ENCODE results near the gene KLHL3. TPM values are rescaled to one million over a fixed set of nuclear protein-coding genes. Genes with fewer than 3 reads are reported as not detected.

Gene KLHL3
- total RNA-seq, 2 donors from 2014 or later = 11.4 to 11.5 TPM

- DNase-seq (ENCODE audit: low spot score) = no peak
- intact Hi-C loops (cut with DNase I) = no loop called here
Observed at GRCh38 chr5:137604348-137605095, 131.4 kb downstream of the KLHL3 start.

- intact Hi-C loops (cut with DNase I) = no loop called here
- DNase-seq (ENCODE audit: low spot score) = no peak
Observed at GRCh38 chr5:137603891-137604290, 132.0 kb downstream of the KLHL3 start.

GRCh38 chr5:137603356-137603755 lies 132.5 kb downstream of the KLHL3 start:
- intact Hi-C loops (cut with DNase I) = no loop called here
- no peak for DNase-seq (ENCODE audit: low spot score)

GRCh38 chr5:137602721-137603273 lies 133.1 kb downstream of the KLHL3 start:
- DNase-seq (ENCODE audit: low spot score) = no peak
- intact Hi-C loops (cut with DNase I) = no loop called here

- intact Hi-C loops (cut with DNase I) = no loop called here
- DNase-seq (ENCODE audit: low spot score) = no peak
Observed at GRCh38 chr5:137600721-137601360, 135.0 kb downstream of the KLHL3 start.

- DNase-seq (ENCODE audit: low spot score) = no peak
- intact Hi-C loops (cut with DNase I) = no loop called here
Observed at GRCh38 chr5:137599457-137599856, 136.4 kb downstream of the KLHL3 start.

- DNase-seq (ENCODE audit: low spot score) = no peak
- intact Hi-C loops (cut with DNase I) = no loop called here
Observed at GRCh38 chr5:137598399-137598798, 137.5 kb downstream of the KLHL3 start.

- no peak for DNase-seq (ENCODE audit: low spot score)
- intact Hi-C loops (cut with DNase I) = no loop called here
Observed at GRCh38 chr5:137596941-137597340, 138.9 kb downstream of the KLHL3 start.

GRCh38 chr5:137595396-137596079 lies 140.4 kb downstream of the KLHL3 start:
- no peak for DNase-seq (ENCODE audit: low spot score)
- intact Hi-C loops (cut with DNase I) = no loop called here

- DNase-seq (ENCODE audit: low spot score) = no peak
- intact Hi-C loops (cut with DNase I) = no loop called here
Observed at GRCh38 chr5:137594717-137595116, 141.2 kb downstream of the KLHL3 start.

GRCh38 chr5:137592317-137592716 lies 143.6 kb downstream of the KLHL3 start:
- DNase-seq (ENCODE audit: low spot score) = no peak
- intact Hi-C loops (cut with DNase I) = no loop called here

- intact Hi-C loops (cut with DNase I) = loop anchor here in 1 of 2 donors (5.0 kb wide), 1 partner anchor 1887 kb away; no protein-coding TSS in a partner anchor
- no peak for DNase-seq (ENCODE audit: low spot score)
Observed at GRCh38 chr5:137589185-137589584, 146.7 kb downstream of the KLHL3 start.

GRCh38 chr5:137587919-137588318 lies 148.0 kb downstream of the KLHL3 start:
- intact Hi-C loops (cut with DNase I) = loop anchor here in 1 of 2 donors (5.0 kb wide), 1 partner anchor 1886 kb away; no protein-coding TSS in a partner anchor
- DNase-seq (ENCODE audit: low spot score) = no peak

GRCh38 chr5:137584262-137584661 lies 151.6 kb downstream of the KLHL3 start:
- intact Hi-C loops (cut with DNase I) = no loop called here
- no peak for DNase-seq (ENCODE audit: low spot score)

GRCh38 chr5:137583129-137583528 lies 152.8 kb downstream of the KLHL3 start:
- no peak for DNase-seq (ENCODE audit: low spot score)
- intact Hi-C loops (cut with DNase I) = no loop called here

- intact Hi-C loops (cut with DNase I) = no loop called here
- no peak for DNase-seq (ENCODE audit: low spot score)
Observed at GRCh38 chr5:137582218-137582617, 153.7 kb downstream of the KLHL3 start.

- intact Hi-C loops (cut with DNase I) = no loop called here
- no peak for DNase-seq (ENCODE audit: low spot score)
Observed at GRCh38 chr5:137581776-137582175, 154.1 kb downstream of the KLHL3 start.

GRCh38 chr5:137580030-137580429 lies 155.9 kb downstream of the KLHL3 start:
- no peak for DNase-seq (ENCODE audit: low spot score)

GRCh38 chr5:137575847-137576246 lies 160.0 kb downstream of the KLHL3 start:
- intact Hi-C loops (cut with DNase I) = loop anchor here in 1 of 2 donors (1.0 kb wide), 1 partner anchor 34 kb away; no protein-coding TSS in a partner anchor
- no peak for DNase-seq (ENCODE audit: low spot score)

More at GRCh38 chr5:137580030-137580429, 155.9 kb downstream of the KLHL3 start:
- intact Hi-C loops (cut with DNase I) = no loop called here

- intact Hi-C loops (cut with DNase I) = no loop called here
Observed at GRCh38 chr5:137575211-137575610, 160.7 kb downstream of the KLHL3 start.

More at GRCh38 chr5:137575211-137575610, 160.7 kb downstream of the KLHL3 start:
- no peak for DNase-seq (ENCODE audit: low spot score)

Data from posterior vena cava (tissue), 2 donors.